H9 (cell line): ENCODE measurements around the gene PRODH2. TPM values are rescaled to one million over a fixed set of nuclear protein-coding genes. Genes with fewer than 3 reads are reported as not detected.

Experiments
- DNase-seq: peaks from one replicate; pipeline ENCODE4 v3.0.0-alpha.2; 2017
- H2AFZ ChIP-seq: one replicate; pipeline ENCODE4 v1.6.1; 2013; ENCODE audit warnings: mild to moderate bottlenecking, low read length, control low read depth, moderate library complexity
- H2AK5ac ChIP-seq: 2 replicates; pipeline ENCODE4 v1.6.1; 2013; ENCODE audit warnings: low read length, control low read depth, mixed read lengths; ENCODE audit not compliant: insufficient read length
- H2BK120ac ChIP-seq: one replicate; pipeline ENCODE4 v1.6.1; 2013; ENCODE audit warnings: low read depth, mild to moderate bottlenecking, low read length, control low read depth, inconsistent platforms; ENCODE audit not compliant: poor library complexity, severe bottlenecking
- H2BK12ac ChIP-seq: 2 replicates; pipeline ENCODE4 v1.6.1; 2013; ENCODE audit warnings: low read length, control low read depth, mixed read lengths, low read depth; ENCODE audit not compliant: insufficient read length
- H2BK15ac ChIP-seq: 2 replicates; pipeline ENCODE4 v1.6.1; 2013; ENCODE audit warnings: low read depth, low read length, control low read depth
- H2BK20ac ChIP-seq: one replicate; pipeline ENCODE4 v1.6.1; 2013; ENCODE audit warnings: low read depth, mild to moderate bottlenecking, low read length, control low read depth, inconsistent platforms; ENCODE audit not compliant: poor library complexity, severe bottlenecking
- H2BK5ac ChIP-seq: 2 replicates; pipeline ENCODE4 v1.6.1; 2013; ENCODE audit warnings: low read length, control low read depth, mixed read lengths; ENCODE audit not compliant: insufficient read length
- H3K14ac ChIP-seq: 2 replicates; pipeline ENCODE4 v1.6.1; 2013; ENCODE audit warnings: low read length, control low read depth; ENCODE audit not compliant: insufficient read depth
- H3K18ac ChIP-seq: 2 replicates; pipeline ENCODE4 v1.6.1; 2013; ENCODE audit warnings: low read depth, mild to moderate bottlenecking, mixed read lengths, low read length, control low read depth; ENCODE audit not compliant: insufficient read length
- H3K23ac ChIP-seq: 2 replicates; pipeline ENCODE4 v1.6.1; 2013; ENCODE audit warnings: low read length, control low read depth, mixed read lengths, low read depth; ENCODE audit not compliant: insufficient read length
- H3K23me2 ChIP-seq: 2 replicates; pipeline ENCODE4 v1.6.1; 2013; ENCODE audit warnings: low read depth, mild to moderate bottlenecking, mixed read lengths, low read length, control low read depth; ENCODE audit not compliant: insufficient read length, poor library complexity, severe bottlenecking
- H3K27ac ChIP-seq: 2 replicates; pipeline ENCODE4 v1.5.1; 2013; ENCODE audit warnings: low read length, control low read depth, mixed read lengths, low read depth; ENCODE audit not compliant: insufficient read length
- H3K27me3 ChIP-seq: 2 replicates; pipeline ENCODE4 v1.6.1; 2013; ENCODE audit warnings: low read length, control low read depth, inconsistent platforms; ENCODE audit not compliant: insufficient read depth
- H3K4ac ChIP-seq: 2 replicates; pipeline ENCODE4 v1.6.1; 2013; ENCODE audit warnings: low read depth, mild to moderate bottlenecking, control low read depth, inconsistent platforms, low read length, moderate library complexity
- H3K4me1 ChIP-seq: 2 replicates; pipeline ENCODE4 v1.6.1; 2013; ENCODE audit warnings: low read length, control low read depth, inconsistent platforms; ENCODE audit not compliant: insufficient read depth
- H3K4me2 ChIP-seq: 2 replicates; pipeline ENCODE4 v1.6.1; 2013; ENCODE audit warnings: low read length, control low read depth, mixed read lengths; ENCODE audit not compliant: insufficient read length, insufficient read depth
- H3K56ac ChIP-seq: 2 replicates; pipeline ENCODE4 v1.6.1; 2013; ENCODE audit warnings: low read depth, mild to moderate bottlenecking, mixed read lengths, low read length, control low read depth; ENCODE audit not compliant: insufficient read length
- H3K79me1 ChIP-seq: 2 replicates; pipeline ENCODE4 v1.6.1; 2013; ENCODE audit warnings: low read depth, mild to moderate bottlenecking, moderate library complexity, low read length, control low read depth, inconsistent platforms; ENCODE audit not compliant: insufficient read depth, poor library complexity, severe bottlenecking
- H3K79me2 ChIP-seq: 2 replicates; pipeline ENCODE4 v1.6.1; 2013; ENCODE audit warnings: low read length, control low read depth, inconsistent platforms; ENCODE audit not compliant: insufficient read depth
- H3K9ac ChIP-seq: 2 replicates; pipeline ENCODE4 v1.6.1; 2013; ENCODE audit warnings: low read length, control low read depth, mixed read lengths; ENCODE audit not compliant: insufficient read length; ENCODE audit errors: extremely low read depth
- H3K9me3 ChIP-seq: one replicate; pipeline ENCODE4 v1.6.1; 2013; ENCODE audit warnings: low read depth, low read length, inconsistent platforms; ENCODE audit not compliant: control insufficient read depth
- H3T11ph ChIP-seq: one replicate; pipeline ENCODE4 v1.6.1; 2013; ENCODE audit warnings: mild to moderate bottlenecking, low read length, control low read depth, inconsistent platforms
- H4K20me1 ChIP-seq: one replicate; pipeline ENCODE4 v1.6.1; 2013; ENCODE audit not compliant: control insufficient read depth, insufficient read length, insufficient read depth
- H4K5ac ChIP-seq: 2 replicates; pipeline ENCODE4 v1.6.1; 2013; ENCODE audit warnings: low read depth, mild to moderate bottlenecking, mixed read lengths, low read length, control low read depth; ENCODE audit not compliant: insufficient read length
- H4K8ac ChIP-seq: replicated peaks from 2 replicates; pipeline ENCODE4 v1.6.1; 2013; ENCODE audit warnings: low read length, control low read depth, mixed read lengths, low read depth; ENCODE audit not compliant: insufficient read length
- H4K91ac ChIP-seq: 2 replicates; pipeline ENCODE4 v1.6.1; 2013; ENCODE audit warnings: low read depth, mild to moderate bottlenecking, moderate library complexity, mixed read lengths, low read length, control low read depth; ENCODE audit not compliant: insufficient read length
- H3K27ac Mint-ChIP-seq, 3 experiments: 2 replicates in 2 of 3; 3 replicates in 1 of 3; pipeline ENCODE4 v1.8.0; 2020 to 2021; ENCODE audit warnings: mixed read lengths in 3 of 3, mild to moderate bottlenecking in 1 of 3, moderate library complexity in 1 of 3
- H3K27me3 Mint-ChIP-seq: 2 replicates; pipeline ENCODE4 v1.8.0; 2021; ENCODE audit warnings: low read depth, mild to moderate bottlenecking, moderate library complexity, mixed read lengths
- H3K36me3 Mint-ChIP-seq, 3 experiments: 2 replicates in 2 of 3; 3 replicates in 1 of 3; pipeline ENCODE4 v1.8.0; 2020 to 2021; ENCODE audit warnings: low read depth in 3 of 3, mixed read lengths in 3 of 3; ENCODE audit not compliant: insufficient read depth in 1 of 3
- H3K4me1 Mint-ChIP-seq, 2 experiments: 2 replicates each; pipeline ENCODE4 v1.8.0; 2020; ENCODE audit warnings: mixed read lengths in 2 of 2
- H3K4me3 Mint-ChIP-seq, 2 experiments: 2 replicates in 1 of 2; 3 replicates in 1 of 2; pipeline ENCODE4 v1.8.0; 2020 to 2021; ENCODE audit warnings: mild to moderate bottlenecking in 2 of 2, mixed read lengths in 2 of 2, moderate library complexity in 1 of 2
- H3K9me3 Mint-ChIP-seq, 2 experiments: 2 replicates in 1 of 2; 3 replicates in 1 of 2; pipeline ENCODE4 v1.8.0; 2020; ENCODE audit warnings: mild to moderate bottlenecking in 2 of 2, mixed read lengths in 2 of 2, moderate library complexity in 1 of 2
- CTCF ChIP-seq: fragments of 200-600 bp; sonication (generic); conservative IDR thresholded peaks from 3 replicates; pipeline ENCODE4 v1.8.0; 2021; ENCODE audit warnings: antibody characterized with exemption, mild to moderate bottlenecking
- WGBS: extraction: QIAGEN DNeasy Blood & Tissue Kit; methylation state at CpG from one replicate; pipeline ENCODE4 v1.1.7; 2013; ENCODE audit warnings: missing lambda C conversion rate, low lambda C conversion rate, mixed read lengths; ENCODE audit not compliant: insufficient read length; ENCODE audit errors: extremely low coverage; 5-methylcytosine and 5-hydroxymethylcytosine counted together
- total RNA-seq: library from RNA; stranded (reverse); gene quantifications from 2 replicates; pipeline ENCODE4 v1.2.1, GENCODE V29; 2021

Gene PRODH2
- total RNA-seq, 1 experiment from 2014 or later = not detected

DNA sequence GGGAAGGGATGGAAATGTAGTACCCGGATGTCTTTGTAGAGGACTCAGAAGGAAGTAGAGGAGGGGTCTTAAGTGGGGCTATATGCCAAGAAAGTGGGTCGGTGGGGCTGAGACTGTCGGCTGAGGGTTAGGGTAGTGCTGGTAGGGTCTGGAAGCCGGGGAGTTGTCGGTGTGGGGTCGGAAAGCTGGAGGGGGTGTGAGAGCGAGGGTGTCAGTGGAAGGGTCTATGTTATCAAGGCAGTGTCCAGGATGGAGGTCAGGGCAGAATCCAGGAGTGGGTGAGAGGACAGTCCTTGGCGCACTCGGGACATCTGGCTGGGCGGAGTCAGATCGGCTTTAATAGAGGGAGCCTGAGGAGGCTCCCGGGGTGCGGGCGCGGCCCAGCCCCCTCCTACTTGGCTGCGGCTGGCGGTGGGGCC lies 57.5 kb downstream of the PRODH2 start:
- Histone ChIP-seq H3K14ac (no peak overlapping the region), H3K9me3 (no peaks in the 10 kb centered on the region), H3K4ac (no peak overlapping the region), H2BK120ac (no peak overlapping the region), H3T11ph (no peak overlapping the region), H3K23me2 (peaks cover 15% of the 10 kb centered on the region), H4K20me1 (no peaks in the 10 kb centered on the region), H2AFZ (no peak overlapping the region), H3K27me3 (no peaks in the 10 kb centered on the region), H3K79me1 (no peaks in the 10 kb centered on the region), H3K18ac (no peak overlapping the region), H3K79me2 (no peaks in the 10 kb centered on the region), H4K91ac (no peak overlapping the region), H3K9ac (no peak overlapping the region), H3K23ac (no peak overlapping the region), H3K4me1 (no peaks in the 10 kb centered on the region), H2BK20ac (no peak overlapping the region), H3K27ac (no peak overlapping the region), H3K4me2 (peak overlapping the region; percentile 43), H2BK12ac (no peak overlapping the region), H4K8ac (no peak overlapping the region), H2AK5ac (no peak overlapping the region), H3K56ac (no peak overlapping the region), H2BK5ac (no peak overlapping the region), H2BK15ac (no peak overlapping the region), H4K5ac (no peak overlapping the region)
- H3K36me3 Mint-ChIP-seq = peaks cover 0 to 11% (median 9%) of the 10 kb centered on the region in 3 experiments; a peak in 4 of 7 replicates
- no peak for TF ChIP-seq CTCF
- peak overlapping the region in 1 of 3 experiments; percentile 73; a peak in 1 of 7 replicates for H3K27ac Mint-ChIP-seq
- no peak for DNase-seq
- H3K27me3 Mint-ChIP-seq = peaks cover 7% of the 10 kb centered on the region
- WGBS = no CpG with 5 or more reads among the region's 17 CpGs
- peaks cover 12 to 23% of the 10 kb centered on the region in 2 experiments for H3K4me1 Mint-ChIP-seq
- no peaks in the 10 kb centered on the region for H3K9me3 Mint-ChIP-seq
- H3K4me3 Mint-ChIP-seq = peak overlapping the region; percentile 55 to 72
